ENCODE results near the gene SAP25. TPM values are rescaled to one million over a fixed set of nuclear protein-coding genes. Genes with fewer than 3 reads are reported as not detected.

Gene SAP25
- total RNA-seq = 1 to 10 TPM; 5.8 to 6.3 TPM
- polyA plus RNA-seq (2013, experiment 1 of 2) = 5.6 TPM
- polyA plus RNA-seq (2013, experiment 2 of 2) = 4.6 TPM
- long read RNA-seq, experiment 1, partial matches to known transcripts = 0 of 2 reads
- long read RNA-seq, experiment 1, other reads (novel, unspliced or antisense) = 1 of 2 reads
- long read RNA-seq, experiment 2 = 0 reads
- long read RNA-seq, experiment 3 = 0 reads
- long read RNA-seq, experiment 4 = 0 reads

DNA sequence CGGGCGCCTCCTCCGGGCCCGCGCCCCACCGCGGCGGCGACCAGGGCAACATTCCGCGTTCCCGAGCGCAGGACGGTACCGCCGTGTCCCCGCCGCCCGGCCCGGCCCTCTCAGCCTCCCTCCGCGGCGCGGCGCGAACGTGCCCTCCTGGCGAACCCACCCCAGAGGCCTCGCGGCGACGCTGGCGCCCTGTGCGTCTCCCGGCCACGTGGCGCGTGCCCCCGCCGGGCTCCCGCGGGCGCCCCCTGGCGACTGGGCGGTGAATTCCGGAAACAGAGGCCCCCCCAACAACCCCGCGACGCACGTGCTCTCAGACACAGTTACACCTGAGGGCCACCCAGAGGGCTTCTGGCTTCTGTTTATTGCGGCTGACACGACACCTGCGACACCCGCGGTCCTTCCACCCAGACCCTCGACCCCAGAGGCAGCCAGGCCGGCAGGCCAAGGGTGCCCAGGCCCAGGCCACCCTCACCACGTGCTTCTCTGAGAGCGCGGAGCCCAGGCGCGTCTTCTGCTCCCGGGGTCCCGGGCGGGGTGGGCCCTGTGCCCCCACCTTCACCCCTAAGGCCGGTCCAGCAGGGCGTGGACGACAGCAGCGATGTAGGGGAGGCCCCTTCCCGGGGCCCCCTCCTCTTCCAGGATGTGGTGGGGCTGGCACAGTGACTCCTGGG is at the start of gene SAP25:
SAP25 (minus strand) TSS at position 210 of the 671 bp plus-strand sequence; CDS start at position 52, 158 bp downstream.
- H3K4me1 ChIP-seq (ENCODE audit: control insufficient read depth, insufficient read depth, low read length) = peaks cover 4% of the 10 kb centered on the region
- no peaks in the 10 kb centered on the region for H3K9me3 ChIP-seq (ENCODE audit: control insufficient read depth, low read length)
- Mint-ChIP-seq H3K4me1 (peaks cover 16% of the 10 kb centered on the region), H3K4me3 (no peak within 1 kb of the TSS), H3K9me3 (no peaks in the 10 kb centered on the region), H3K27me3 (ENCODE audit: insufficient read depth) (no peaks in the 10 kb centered on the region), H3K36me3 (ENCODE audit: low read depth) (peaks cover 27% of the 10 kb centered on the region), H3K27ac (no peak within 1 kb of the TSS)
- no peaks in the 10 kb centered on the region for H3K27me3 ChIP-seq (ENCODE audit: control insufficient read depth, insufficient read depth, low read length, poor library complexity, severe bottlenecking)
- peaks cover 10% of the 10 kb centered on the region for H3K36me3 ChIP-seq (ENCODE audit: control insufficient read depth, insufficient read depth, low read length)
- no peak within 1 kb of the TSS for H3K4me3 ChIP-seq (ENCODE audit: low read length)
- no peak within 1 kb of the TSS for H3K9ac ChIP-seq (ENCODE audit: extremely low read depth, low read length, poor library complexity, severe bottlenecking)
- TF ChIP-seq, protein P1, sequence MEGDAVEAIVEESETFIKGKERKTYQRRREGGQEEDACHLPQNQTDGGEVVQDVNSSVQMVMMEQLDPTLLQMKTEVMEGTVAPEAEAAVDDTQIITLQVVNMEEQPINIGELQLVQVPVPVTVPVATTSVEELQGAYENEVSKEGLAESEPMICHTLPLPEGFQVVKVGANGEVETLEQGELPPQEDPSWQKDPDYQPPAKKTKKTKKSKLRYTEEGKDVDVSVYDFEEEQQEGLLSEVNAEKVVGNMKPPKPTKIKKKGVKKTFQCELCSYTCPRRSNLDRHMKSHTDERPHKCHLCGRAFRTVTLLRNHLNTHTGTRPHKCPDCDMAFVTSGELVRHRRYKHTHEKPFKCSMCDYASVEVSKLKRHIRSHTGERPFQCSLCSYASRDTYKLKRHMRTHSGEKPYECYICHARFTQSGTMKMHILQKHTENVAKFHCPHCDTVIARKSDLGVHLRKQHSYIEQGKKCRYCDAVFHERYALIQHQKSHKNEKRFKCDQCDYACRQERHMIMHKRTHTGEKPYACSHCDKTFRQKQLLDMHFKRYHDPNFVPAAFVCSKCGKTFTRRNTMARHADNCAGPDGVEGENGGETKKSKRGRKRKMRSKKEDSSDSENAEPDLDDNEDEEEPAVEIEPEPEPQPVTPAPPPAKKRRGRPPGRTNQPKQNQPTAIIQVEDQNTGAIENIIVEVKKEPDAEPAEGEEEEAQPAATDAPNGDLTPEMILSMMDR (conservative IDR thresholded peaks at IDR 0.05) = peak; percentile 67
- DNase-seq = peak; percentile 83
- H3K27ac ChIP-seq (ENCODE audit: low read depth, low read length) = no peak within 1 kb of the TSS
- WGBS, 2 experiments (ENCODE audit: insufficient coverage in 1 of 2, insufficient read length in 1 of 2) = 94 to 96% methylated on average over 47 to 70 of the region's 70 CpGs

DNA sequence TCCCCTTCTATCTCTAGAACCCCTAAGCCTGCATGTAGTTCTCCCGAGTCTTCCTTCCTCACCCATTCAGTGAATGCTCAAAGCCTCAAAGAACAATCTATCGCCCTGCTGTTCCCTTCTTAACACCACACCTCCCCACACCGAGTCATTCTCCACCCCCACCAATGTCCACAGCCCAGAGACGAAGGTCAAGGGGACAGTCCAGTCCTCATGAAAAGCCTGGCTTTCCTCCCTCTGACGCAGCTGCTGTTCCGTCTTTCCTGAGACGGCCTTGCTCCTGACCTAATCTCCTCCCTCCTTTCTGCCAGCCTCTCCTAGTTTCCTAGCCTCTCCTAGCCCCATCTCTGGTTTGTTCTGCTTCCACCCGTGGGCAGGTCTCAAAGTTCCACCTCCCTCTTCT is 47.9 kb upstream of the SAP25 start:
- Histone ChIP-seq H3K4me1 (ENCODE audit: control insufficient read depth, insufficient read depth, low read length) (no peaks in the 10 kb centered on the region), H3K9ac (ENCODE audit: extremely low read depth, low read length, poor library complexity, severe bottlenecking) (no peak overlapping the region), H3K27me3 (ENCODE audit: control insufficient read depth, insufficient read depth, low read length, poor library complexity, severe bottlenecking) (peaks cover 11% of the 10 kb centered on the region), H3K9me3 (ENCODE audit: control insufficient read depth, low read length) (no peaks in the 10 kb centered on the region), H3K27ac (ENCODE audit: low read depth, low read length) (no peak overlapping the region), H3K36me3 (ENCODE audit: control insufficient read depth, insufficient read depth, low read length) (no peaks in the 10 kb centered on the region), H3K4me3 (ENCODE audit: low read length) (no peak overlapping the region)
- H3K4me1 Mint-ChIP-seq = no peaks in the 10 kb centered on the region
- no peak for DNase-seq
- no peaks in the 10 kb centered on the region for H3K9me3 Mint-ChIP-seq
- peaks cover 16% of the 10 kb centered on the region for H3K27me3 Mint-ChIP-seq (ENCODE audit: insufficient read depth)
- no peaks in the 10 kb centered on the region for H3K36me3 Mint-ChIP-seq (ENCODE audit: low read depth)
- H3K27ac Mint-ChIP-seq = no peak overlapping the region
- 83 to 86% methylated on average over 7 to 8 of the region's 8 CpGs for WGBS, 2 experiments (ENCODE audit: insufficient coverage in 1 of 2, insufficient read length in 1 of 2)
- TF ChIP-seq, protein P1 (conservative IDR thresholded peaks at IDR 0.05) = no peak
- H3K4me3 Mint-ChIP-seq = no peak overlapping the region

DNA sequence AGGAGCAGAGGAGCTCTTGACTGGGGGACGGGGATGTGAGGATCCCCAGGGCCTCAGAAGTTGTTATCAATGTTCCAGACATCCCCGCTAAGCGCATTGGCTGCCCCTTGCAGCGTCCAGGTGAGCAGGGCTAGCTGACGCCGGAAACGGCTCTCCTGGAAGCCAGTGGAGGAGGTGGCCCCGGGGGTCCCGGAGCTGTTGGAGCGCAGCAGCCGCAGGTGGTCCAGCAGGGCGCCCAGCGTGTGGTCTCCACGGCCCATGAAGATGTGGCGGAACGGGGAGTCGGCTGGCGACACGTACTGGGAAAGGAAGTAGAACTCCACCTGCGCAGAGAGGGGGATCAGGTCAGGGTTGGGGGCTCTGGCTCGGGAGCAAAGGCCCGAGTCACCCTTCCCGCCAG is 47.1 kb upstream of the SAP25 start:
- Histone ChIP-seq H3K27ac (ENCODE audit: low read depth, low read length) (no peak overlapping the region), H3K4me1 (ENCODE audit: control insufficient read depth, insufficient read depth, low read length) (no peaks in the 10 kb centered on the region), H3K4me3 (ENCODE audit: low read length) (no peak overlapping the region), H3K27me3 (ENCODE audit: control insufficient read depth, insufficient read depth, low read length, poor library complexity, severe bottlenecking) (peaks cover 5% of the 10 kb centered on the region), H3K9me3 (ENCODE audit: control insufficient read depth, low read length) (no peaks in the 10 kb centered on the region), H3K9ac (ENCODE audit: extremely low read depth, low read length, poor library complexity, severe bottlenecking) (no peak overlapping the region), H3K36me3 (ENCODE audit: control insufficient read depth, insufficient read depth, low read length) (no peaks in the 10 kb centered on the region)
- Mint-ChIP-seq H3K4me1 (no peaks in the 10 kb centered on the region), H3K4me3 (no peak overlapping the region), H3K9me3 (no peaks in the 10 kb centered on the region), H3K27me3 (ENCODE audit: insufficient read depth) (peaks cover 9% of the 10 kb centered on the region), H3K27ac (no peak overlapping the region), H3K36me3 (ENCODE audit: low read depth) (no peaks in the 10 kb centered on the region)
- WGBS, 2 experiments (ENCODE audit: insufficient coverage in 1 of 2, insufficient read length in 1 of 2) = 92 to 95% methylated on average over 12 to 23 of the region's 23 CpGs
- TF ChIP-seq, protein P1 (conservative IDR thresholded peaks at IDR 0.05) = no peak
- no peak for DNase-seq

Data from endodermal cell (in vitro differentiated cells).